C4-2B (cell line): ENCODE data around the gene FEV.

Experiments used
- H3K27ac ChIP-seq: fragments of 450-650 bp; 2 replicates; pipeline ENCODE4 v1.5.1; 2017
- ZFX ChIP-seq: fragments of 450-650 bp; IDR thresholded peaks from 2 replicates; pipeline ENCODE4 v1.6.1; 2017
- TF ChIP-seq, protein P1 (sequence below): fragments of 450-650 bp; conservative IDR thresholded peaks from 2 replicates; pipeline ENCODE4 v1.5.1; 2017; ENCODE audit warnings: mild to moderate bottlenecking

FEV gene

GRCh38 chr2:218961651-218962570, 23.1 kb downstream of the FEV start:
- TF ChIP-seq, protein P1, sequence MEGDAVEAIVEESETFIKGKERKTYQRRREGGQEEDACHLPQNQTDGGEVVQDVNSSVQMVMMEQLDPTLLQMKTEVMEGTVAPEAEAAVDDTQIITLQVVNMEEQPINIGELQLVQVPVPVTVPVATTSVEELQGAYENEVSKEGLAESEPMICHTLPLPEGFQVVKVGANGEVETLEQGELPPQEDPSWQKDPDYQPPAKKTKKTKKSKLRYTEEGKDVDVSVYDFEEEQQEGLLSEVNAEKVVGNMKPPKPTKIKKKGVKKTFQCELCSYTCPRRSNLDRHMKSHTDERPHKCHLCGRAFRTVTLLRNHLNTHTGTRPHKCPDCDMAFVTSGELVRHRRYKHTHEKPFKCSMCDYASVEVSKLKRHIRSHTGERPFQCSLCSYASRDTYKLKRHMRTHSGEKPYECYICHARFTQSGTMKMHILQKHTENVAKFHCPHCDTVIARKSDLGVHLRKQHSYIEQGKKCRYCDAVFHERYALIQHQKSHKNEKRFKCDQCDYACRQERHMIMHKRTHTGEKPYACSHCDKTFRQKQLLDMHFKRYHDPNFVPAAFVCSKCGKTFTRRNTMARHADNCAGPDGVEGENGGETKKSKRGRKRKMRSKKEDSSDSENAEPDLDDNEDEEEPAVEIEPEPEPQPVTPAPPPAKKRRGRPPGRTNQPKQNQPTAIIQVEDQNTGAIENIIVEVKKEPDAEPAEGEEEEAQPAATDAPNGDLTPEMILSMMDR: no peak
- TF ChIP-seq ZFX: no peak
- no peak overlapping the region for H3K27ac ChIP-seq

DNA sequence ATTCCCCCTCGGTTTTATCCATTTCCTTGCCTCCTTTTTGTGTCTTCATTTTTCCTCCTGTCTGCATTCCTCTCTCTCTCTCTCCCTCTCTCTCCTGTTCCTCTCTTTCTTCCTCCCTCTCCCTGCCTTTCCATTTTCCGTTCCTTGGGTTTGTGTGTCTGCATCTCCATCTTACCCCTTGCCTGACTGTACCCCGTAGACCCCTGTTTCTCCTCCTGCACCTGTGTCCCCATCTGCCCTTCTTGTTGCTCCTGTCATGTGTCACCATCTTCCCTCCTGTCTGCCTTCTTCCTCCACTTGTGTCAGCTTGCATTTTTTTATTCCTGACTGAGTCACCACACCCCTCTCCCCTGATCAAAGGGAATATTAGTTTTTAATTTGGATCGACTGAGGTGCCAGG, 23.8 kb downstream of the FEV start:
- no peak for TF ChIP-seq ZFX
- TF ChIP-seq, protein P1: no peak
- no peak overlapping the region for H3K27ac ChIP-seq

GRCh38 chr2:218960309-218961165, 24.4 kb downstream of the FEV start:
- no peak overlapping the region for H3K27ac ChIP-seq
- TF ChIP-seq ZFX: no peak
- TF ChIP-seq, protein P1: no peak

DNA sequence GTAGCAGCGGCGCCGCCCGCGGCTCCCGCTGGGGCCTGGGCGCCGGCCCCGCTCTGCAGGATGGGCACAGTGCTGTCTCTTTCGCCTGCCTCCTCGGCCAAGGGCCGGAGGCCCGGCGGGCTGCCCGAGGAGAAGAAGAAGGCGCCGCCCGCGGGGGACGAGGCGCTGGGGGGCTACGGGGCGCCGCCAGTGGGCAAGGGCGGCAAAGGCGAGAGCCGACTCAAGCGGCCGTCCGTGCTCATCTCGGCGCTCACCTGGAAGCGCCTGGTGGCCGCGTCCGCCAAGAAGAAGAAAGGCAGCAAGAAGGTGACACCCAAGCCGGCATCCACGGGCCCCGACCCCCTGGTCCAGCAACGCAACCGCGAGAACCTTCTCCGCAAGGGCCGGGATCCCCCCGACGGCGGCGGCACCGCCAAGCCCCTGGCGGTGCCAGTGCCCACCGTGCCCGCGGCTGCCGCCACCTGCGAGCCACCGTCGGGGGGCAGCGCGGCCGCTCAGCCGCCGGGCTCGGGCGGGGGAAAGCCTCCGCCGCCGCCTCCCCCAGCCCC, 25.1 kb downstream of the FEV start:
- TF ChIP-seq, protein P1: no peak; the same call in 1 of the 2 replicates
- no peak for TF ChIP-seq ZFX

DNA sequence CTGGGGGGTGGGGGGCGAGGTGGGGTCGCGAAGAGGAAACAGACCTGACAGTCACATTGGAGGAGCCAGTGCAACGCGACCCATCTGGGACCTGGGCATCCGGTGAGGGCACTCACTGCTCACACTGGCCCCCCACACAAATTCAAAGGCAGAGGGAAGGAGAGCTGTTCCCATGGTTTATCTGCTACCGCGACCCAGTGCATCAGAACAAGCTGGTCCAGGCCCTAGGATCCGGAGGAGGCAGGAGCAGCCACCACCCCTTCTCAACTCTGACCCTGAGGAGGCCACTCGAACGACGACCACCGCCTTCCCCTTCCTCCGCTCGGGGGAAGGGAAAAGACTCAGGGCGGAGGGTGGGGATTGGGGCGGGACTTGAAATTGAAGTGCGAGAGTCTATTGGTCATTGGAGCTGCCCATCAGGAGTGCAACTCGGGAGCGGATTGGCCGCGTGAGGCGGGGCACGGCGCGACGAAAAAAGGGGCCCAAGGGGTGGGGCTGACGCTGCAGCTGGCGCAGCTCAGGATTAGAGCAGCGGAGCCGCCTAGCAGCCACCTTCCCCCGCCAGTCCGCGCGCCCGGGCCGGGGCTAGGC, 25.7 kb downstream of the FEV start, which contains the start of gene CDK5R2:
Gene CDK5R2, plus strand, starts transcription at position 526 of the 591 bp plus-strand sequence. CDS start 155 bp downstream, outside the sequence.
- no peak within 1 kb of the TSS for H3K27ac ChIP-seq
- no peak for TF ChIP-seq ZFX
- TF ChIP-seq, protein P1: no peak

More for the DNA sequence above, 25.1 kb downstream of the FEV start:
- H3K27ac ChIP-seq: no peak overlapping the region

GRCh38 chr2:218958276-218958675, 26.7 kb downstream of the FEV start:
- no peak overlapping the region for H3K27ac ChIP-seq
- TF ChIP-seq, protein P1: no peak
- TF ChIP-seq ZFX: no peak
